SK-N-DZ (cell line): ENCODE data around the gene ODAD3.
"Not testable (repeated sequence)": the region's sequence is repeated elsewhere in the genome, so short reads cannot be mapped to it uniquely, and the experiment has no call there.

ENCODE experiments used
- DNase-seq: peaks from one replicate; pipeline ENCODE4 v3.0.0-alpha.2; 2015; ENCODE audit warnings: low spot score

The ODAD3 gene

GRCh38 chr19:11437955-11438354, 3.0 kb upstream of the ODAD3 start:
- DNase-seq: no peak

GRCh38 chr19:11435833-11436313, 952 bp upstream of the ODAD3 start:
- DNase-seq: no peak

GRCh38 chr19:11434703-11435056, 241 bp downstream of the ODAD3 start:
- no peak for DNase-seq

GRCh38 chr19:11433526-11433925, 1.4 kb downstream of the ODAD3 start:
- DNase-seq: not testable (repeated sequence)

GRCh38 chr19:11426656-11427055, 8.3 kb downstream of the ODAD3 start:
- DNase-seq: no peak

GRCh38 chr19:11425719-11426457, 9.0 kb downstream of the ODAD3 start:
- DNase-seq: no peak

- no peak for DNase-seq
Measured at GRCh38 chr19:11423791-11424181, 11.1 kb downstream of the ODAD3 start.

- DNase-seq: no peak
Measured at GRCh38 chr19:11423164-11423790, 11.6 kb downstream of the ODAD3 start.

- DNase-seq: peak; percentile 48
Measured at GRCh38 chr19:11422163-11423065, 12.5 kb downstream of the ODAD3 start.

- DNase-seq: no peak
Measured at GRCh38 chr19:11421371-11422098, 13.4 kb downstream of the ODAD3 start.

GRCh38 chr19:11420429-11421370, 14.2 kb downstream of the ODAD3 start:
- DNase-seq: no peak

GRCh38 chr19:11418549-11419506, 16.1 kb downstream of the ODAD3 start, which contains the start of gene RGL3:
Gene RGL3, minus strand, starts transcription at chr19:11419314. Its CDS starts 36 bp downstream, at chr19:11419278.
- no peak for DNase-seq

- DNase-seq: no peak
Measured at GRCh38 chr19:11418094-11418548, 16.8 kb downstream of the ODAD3 start.

- DNase-seq: no peak
Measured at GRCh38 chr19:11416346-11417052, 18.4 kb downstream of the ODAD3 start.

GRCh38 chr19:11414544-11414943, 20.4 kb downstream of the ODAD3 start:
- no peak for DNase-seq

- no peak for DNase-seq
Measured at GRCh38 chr19:11410682-11411081, 24.2 kb downstream of the ODAD3 start.

- no peak for DNase-seq
Measured at GRCh38 chr19:11408591-11408990, 26.3 kb downstream of the ODAD3 start.

- not testable (repeated sequence) for DNase-seq
Measured at GRCh38 chr19:11406703-11407236, 28.2 kb downstream of the ODAD3 start.
